Breast epithelium (tissue), 4 donors: ENCODE data around the gene VIM. TPM values are rescaled to one million over a fixed set of nuclear protein-coding genes. Genes with fewer than 3 reads are reported as not detected.
"Not testable (repeated sequence)": the region's sequence is repeated elsewhere in the genome, so short reads cannot be mapped to it uniquely, and the experiment has no call there.

ENCODE experiments used
- DNase-seq, 2 donors: peaks; one replicate each; pipeline ENCODE4 v3.0.0-alpha.2; 2019; ENCODE audit warnings: low spot score in 2 of 2
- H3K27ac ChIP-seq, 2 donors: fragments of 200-600 bp; sonication (generic) in 1 of 2; one replicate each; pipeline ENCODE4 v1.5.1; 2016 to 2019; ENCODE audit warnings: mild to moderate bottlenecking in 1 of 2
- H3K27me3 ChIP-seq, 2 donors: fragments of 200-600 bp; sonication (generic) in 1 of 2; one replicate each; pipeline versions ENCODE4 v1.5.1 to v1.6.0; 2017 to 2019; ENCODE audit warnings: control low read depth in 1 of 2, mild to moderate bottlenecking in 1 of 2
- H3K36me3 ChIP-seq: fragments of 200-600 bp; one replicate; pipeline ENCODE4 v1.5.1; 2019
- H3K4me1 ChIP-seq, 2 donors: fragments of 200-600 bp; sonication (generic); one replicate each; pipeline ENCODE4 v1.5.1; 2016 to 2019; ENCODE audit warnings: control low read depth in 1 of 2
- H3K4me3 ChIP-seq, 3 donors: fragments of 200-600 bp; sonication (generic); 1 replicate in 2 of 3; 2 replicates in 1 of 3; pipeline ENCODE4 v1.5.1; 2016 to 2019; ENCODE audit warnings: mild to moderate bottlenecking in 3 of 3, moderate library complexity in 2 of 3
- H3K9me3 ChIP-seq, 2 donors: fragments of 200-600 bp; sonication (generic) in 1 of 2; one replicate each; pipeline ENCODE4 v1.5.1; 2016 to 2019; ENCODE audit warnings: control low read depth in 1 of 2
- POLR2A ChIP-seq: fragments of 450-650 bp; IDR thresholded peaks from one replicate; pipeline ENCODE4 v1.6.1; 2016; ENCODE audit warnings: antibody characterized with exemption, mild to moderate bottlenecking, moderate library complexity
- POLR2AphosphoS5 ChIP-seq, 3 donors: sonication (generic); formaldehyde crosslinking; IDR thresholded peaks; one replicate each; pipeline ENCODE4 v1.6.1; 2017; ENCODE audit warnings: antibody characterized with exemption in 3 of 3
- intact Hi-C: fragments of 100-400 bp; cut with DNase I; formaldehyde crosslinking; loops from one replicate; pipeline ENCODE4 v1.15.1; 2023; ENCODE audit warnings: low total_unique reads
- total RNA-seq, 3 donors: library from RNA; depleted of rRNA; stranded (reverse); fragments of >200 nt; gene quantifications; one replicate each; pipeline ENCODE4 v1.1.0, GENCODE V29; 2016
- TF ChIP-seq, protein P1 (sequence below), 3 donors: fragments of 450-650 bp; IDR thresholded peaks; one replicate each; pipeline ENCODE4 v1.5.1; 2016 to 2017; ENCODE audit warnings: antibody characterized with exemption in 3 of 3, mild to moderate bottlenecking in 3 of 3, moderate library complexity in 3 of 3

VIM gene
- total RNA-seq, 3 donors from 2014 or later, result 1,431 to 8,681 (median 2,067) TPM

DNA sequence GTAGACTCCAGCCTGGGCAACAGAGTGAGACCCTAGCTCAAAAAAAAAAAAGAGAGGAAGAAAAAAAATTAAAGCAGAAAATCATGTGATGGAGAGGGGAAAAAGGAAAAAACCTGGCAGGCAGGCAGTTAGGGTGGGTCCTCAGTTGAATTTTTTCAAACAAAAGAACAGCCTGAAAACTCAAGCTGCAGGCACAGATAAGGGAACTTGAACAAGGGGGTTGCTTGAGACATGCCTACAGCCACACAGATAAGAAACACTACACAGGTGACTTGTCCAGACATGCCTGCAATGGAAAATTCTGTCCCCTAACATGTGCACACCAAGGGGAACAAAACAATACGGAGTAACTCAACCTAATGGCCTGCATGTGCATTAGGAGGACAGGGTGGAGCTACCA, 19.2 kb downstream of the VIM start:
- Histone ChIP-seq H3K27ac (no peak overlapping the region), H3K4me1 (no peaks in the 10 kb centered on the region), H3K4me3 (no peak overlapping the region), H3K36me3 (no peaks in the 10 kb centered on the region), H3K9me3 (no peaks in the 10 kb centered on the region), H3K27me3 (no peaks in the 10 kb centered on the region)
- intact Hi-C loops, result no loop called here
- TF ChIP-seq POLR2A, result no peak
- TF ChIP-seq, protein P1, sequence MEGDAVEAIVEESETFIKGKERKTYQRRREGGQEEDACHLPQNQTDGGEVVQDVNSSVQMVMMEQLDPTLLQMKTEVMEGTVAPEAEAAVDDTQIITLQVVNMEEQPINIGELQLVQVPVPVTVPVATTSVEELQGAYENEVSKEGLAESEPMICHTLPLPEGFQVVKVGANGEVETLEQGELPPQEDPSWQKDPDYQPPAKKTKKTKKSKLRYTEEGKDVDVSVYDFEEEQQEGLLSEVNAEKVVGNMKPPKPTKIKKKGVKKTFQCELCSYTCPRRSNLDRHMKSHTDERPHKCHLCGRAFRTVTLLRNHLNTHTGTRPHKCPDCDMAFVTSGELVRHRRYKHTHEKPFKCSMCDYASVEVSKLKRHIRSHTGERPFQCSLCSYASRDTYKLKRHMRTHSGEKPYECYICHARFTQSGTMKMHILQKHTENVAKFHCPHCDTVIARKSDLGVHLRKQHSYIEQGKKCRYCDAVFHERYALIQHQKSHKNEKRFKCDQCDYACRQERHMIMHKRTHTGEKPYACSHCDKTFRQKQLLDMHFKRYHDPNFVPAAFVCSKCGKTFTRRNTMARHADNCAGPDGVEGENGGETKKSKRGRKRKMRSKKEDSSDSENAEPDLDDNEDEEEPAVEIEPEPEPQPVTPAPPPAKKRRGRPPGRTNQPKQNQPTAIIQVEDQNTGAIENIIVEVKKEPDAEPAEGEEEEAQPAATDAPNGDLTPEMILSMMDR (IDR thresholded peaks at IDR 0.05), result no peak
- TF ChIP-seq POLR2AphosphoS5 (IDR thresholded peaks at IDR 0.05), result no peak
- no peak for DNase-seq

DNA sequence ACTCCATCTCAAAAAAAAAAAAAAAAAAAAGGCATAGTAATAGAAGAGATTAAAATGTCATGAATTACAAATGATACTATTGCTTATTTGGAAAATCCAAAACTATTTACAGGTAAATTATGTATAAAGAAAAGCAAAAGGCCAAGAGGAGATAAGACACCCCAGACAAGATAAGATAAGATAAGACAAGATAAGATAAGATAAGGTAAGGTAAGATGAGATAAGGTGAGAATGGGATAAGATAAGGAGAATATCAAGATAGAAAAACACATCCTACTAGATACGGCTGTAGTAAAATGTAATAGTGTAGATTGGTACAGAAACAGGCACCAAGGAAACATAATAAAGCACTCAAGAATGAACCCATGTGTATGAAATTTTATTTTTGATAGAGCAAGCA, 20.9 kb downstream of the VIM start:
- Histone ChIP-seq H3K27me3 (no peaks in the 10 kb centered on the region), H3K27ac (no peak overlapping the region), H3K4me1 (no peaks in the 10 kb centered on the region), H3K9me3 (no peaks in the 10 kb centered on the region), H3K36me3 (no peaks in the 10 kb centered on the region), H3K4me3 (no peak overlapping the region)
- no peak for DNase-seq
- TF ChIP-seq, protein P1 (IDR thresholded peaks at IDR 0.05), result no peak
- TF ChIP-seq POLR2A (no peak), POLR2AphosphoS5 (IDR thresholded peaks at IDR 0.05) (no peak)
- intact Hi-C loops, result no loop called here

DNA sequence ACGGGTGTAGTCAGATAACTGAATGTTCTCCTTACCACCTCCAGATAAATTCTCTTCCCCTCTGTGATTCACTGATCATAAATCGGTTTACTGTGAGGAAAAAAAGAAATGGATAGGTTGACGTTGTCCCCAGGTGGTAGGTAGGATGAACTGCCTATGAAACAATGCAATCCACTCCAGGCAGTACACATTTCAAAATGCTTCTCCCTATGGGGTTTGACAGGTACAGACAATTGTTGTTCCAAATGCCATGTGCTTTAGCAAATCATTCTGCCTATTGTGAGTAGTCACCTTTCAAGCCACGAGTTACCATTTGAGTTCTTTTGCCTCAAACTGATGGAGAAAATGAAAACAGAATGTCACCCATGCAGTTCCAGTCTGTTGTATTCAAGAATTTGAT, 21.8 kb downstream of the VIM start:
- no peak for DNase-seq
- H3K9me3 ChIP-seq, result no peaks in the 10 kb centered on the region
- intact Hi-C loops, result no loop called here
- H3K36me3 ChIP-seq, result no peaks in the 10 kb centered on the region
- H3K27me3 ChIP-seq, result no peaks in the 10 kb centered on the region
- no peak overlapping the region for H3K27ac ChIP-seq
- TF ChIP-seq POLR2A (no peak), POLR2AphosphoS5 (IDR thresholded peaks at IDR 0.05) (no peak)
- TF ChIP-seq, protein P1 (IDR thresholded peaks at IDR 0.05), result no peak
- no peaks in the 10 kb centered on the region for H3K4me1 ChIP-seq
- no peak overlapping the region for H3K4me3 ChIP-seq

DNA sequence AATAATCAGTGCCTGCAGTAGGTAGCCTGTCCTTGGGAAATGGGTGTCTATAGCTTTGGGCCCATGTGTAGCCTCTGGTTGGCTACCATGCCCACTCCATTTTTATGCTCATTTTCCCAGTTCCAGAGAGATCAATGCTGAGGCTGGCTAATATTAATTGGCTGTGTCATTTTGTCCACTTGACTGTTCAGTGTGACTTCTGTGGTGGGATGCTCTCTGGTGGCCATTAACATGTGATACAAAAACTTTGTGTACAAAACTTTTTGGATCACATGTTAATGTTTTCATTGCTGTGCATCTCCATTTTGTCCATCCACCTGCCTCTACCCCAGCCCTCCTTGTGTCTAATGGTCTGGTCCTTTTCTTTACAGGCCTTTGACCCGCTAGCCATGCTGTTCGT, 22.7 kb downstream of the VIM start:
- TF ChIP-seq, protein P1 (IDR thresholded peaks at IDR 0.05), result no peak
- no peak for TF ChIP-seq POLR2A
- no peak for TF ChIP-seq POLR2AphosphoS5 (IDR thresholded peaks at IDR 0.05)
- Histone ChIP-seq H3K27ac (no peak overlapping the region), H3K9me3 (no peaks in the 10 kb centered on the region), H3K36me3 (no peaks in the 10 kb centered on the region), H3K4me3 (no peak overlapping the region), H3K4me1 (no peaks in the 10 kb centered on the region), H3K27me3 (no peaks in the 10 kb centered on the region)
- no peak for DNase-seq
- intact Hi-C loops, result no loop called here

DNA sequence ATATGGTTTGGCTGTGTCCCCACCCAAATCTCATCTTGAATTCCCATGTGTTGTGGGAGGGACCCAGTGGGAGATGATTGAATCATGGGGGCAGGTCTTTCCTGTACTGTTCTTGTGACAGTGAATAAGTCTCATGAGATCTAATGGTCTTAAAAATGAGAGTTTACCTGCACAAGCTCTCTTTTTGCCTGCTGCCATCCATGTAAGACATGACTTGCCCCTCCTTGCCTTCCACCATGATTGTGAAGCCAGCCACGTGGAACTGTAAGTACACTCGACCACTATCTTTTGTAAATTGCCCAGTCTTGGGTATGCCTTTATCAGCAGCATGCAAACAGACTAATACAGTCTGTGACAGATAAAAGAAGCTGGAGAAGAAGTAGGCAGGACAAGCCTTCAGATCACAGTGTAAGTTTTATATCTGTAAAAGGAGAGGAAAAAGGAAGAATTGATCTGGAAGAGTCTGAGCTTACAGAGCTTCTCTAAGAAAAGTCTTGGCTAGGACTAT, 26.6 kb downstream of the VIM start:
- H3K36me3 ChIP-seq, DNase-seq, H3K27ac ChIP-seq, H3K9me3 ChIP-seq, H3K27me3 ChIP-seq, H3K4me3 ChIP-seq, H3K4me1 ChIP-seq, intact Hi-C loops: not testable (repeated sequence)

DNA sequence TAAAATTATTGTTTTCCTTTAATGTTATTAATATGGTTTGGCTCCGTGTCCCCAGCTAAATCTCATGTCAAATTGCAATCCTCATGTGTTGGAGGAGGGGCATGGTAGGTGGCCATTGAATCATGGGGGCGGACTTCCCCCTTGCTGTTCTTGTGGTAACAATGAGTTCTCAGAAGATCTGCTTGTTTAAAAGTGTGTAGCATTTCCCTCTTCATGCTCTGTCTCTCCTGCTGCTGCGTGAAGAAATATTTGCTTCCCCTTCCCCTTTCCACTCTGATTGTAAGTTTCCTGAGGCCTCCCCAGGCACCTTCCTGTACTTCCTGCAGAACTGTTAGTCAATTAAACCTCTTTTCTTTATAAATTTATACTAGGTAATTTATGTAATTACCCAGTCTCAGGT, 27.5 kb downstream of the VIM start:
- no peaks in the 10 kb centered on the region for H3K9me3 ChIP-seq
- H3K4me3 ChIP-seq, result no peak overlapping the region
- H3K4me1 ChIP-seq, result no peaks in the 10 kb centered on the region
- no peak overlapping the region for H3K27ac ChIP-seq
- TF ChIP-seq, protein P1 (IDR thresholded peaks at IDR 0.05), result no peak
- H3K36me3 ChIP-seq, result no peaks in the 10 kb centered on the region
- H3K27me3 ChIP-seq, result no peaks in the 10 kb centered on the region
- no peak for DNase-seq
- intact Hi-C loops, result no loop called here
